K562 (cell line): ENCODE results near the gene KNTC1. TPM values are rescaled to one million over a fixed set of nuclear protein-coding genes. Genes with fewer than 3 reads are reported as not detected.

Experiments
- ETS2 ChIP-seq: IDR thresholded peaks from 2 replicates; pipeline ENCODE4 v1.6.1; 2016; ENCODE audit warnings: borderline replicate concordance, missing genetic modification characterization, mild to moderate bottlenecking, moderate library complexity, missing compliant biosample characterization; ENCODE audit not compliant: poor library complexity, severe bottlenecking
- KAT2B ChIP-seq: IDR thresholded peaks from one replicate; pipeline ENCODE4 v1.6.1; 2012; ENCODE audit warnings: low read depth, mild to moderate bottlenecking, control low read depth, inconsistent platforms, low read length, moderate library complexity
- PBX2 ChIP-seq, 2 experiments: IDR thresholded peaks in 1 of 2; conservative IDR thresholded peaks in 1 of 2; 2 replicates each; pipeline ENCODE4 v1.6.1; 2016; ENCODE audit warnings: low read depth in 2 of 2, mild to moderate bottlenecking in 1 of 2, missing compliant biosample characterization in 1 of 2, missing genetic modification characterization in 1 of 2, moderate library complexity in 1 of 2
- SMARCB1 ChIP-seq: IDR thresholded peaks from 2 replicates; pipeline ENCODE4 v1.6.1; 2011; ENCODE audit warnings: improper control_type of control experiment, low read depth; ENCODE audit not compliant: insufficient read length
- SUPT5H ChIP-seq: fragments of 450-650 bp; IDR thresholded peaks from 2 replicates; pipeline ENCODE4 v1.6.1; 2016
- TCF7L2 ChIP-seq: fragments of 150-350 bp; IDR thresholded peaks from 2 replicates; pipeline ENCODE4 v1.6.1; 2016; ENCODE audit warnings: low read depth, mild to moderate bottlenecking, low read length, moderate library complexity
- VEZF1 ChIP-seq: fragments of 200-800 bp; sonication (Bioruptor generic); IDR thresholded peaks from 2 replicates; pipeline ENCODE4 v1.6.1; 2017; ENCODE audit warnings: missing genetic modification characterization, missing compliant biosample characterization
- ZBTB43 ChIP-seq: sonication (generic); formaldehyde crosslinking; IDR thresholded peaks from 2 replicates; pipeline ENCODE4 v1.8.0; 2023; ENCODE audit warnings: mild to moderate bottlenecking, missing genetic modification reagents
- ZNF740 ChIP-seq, 3 experiments: fragments of 200-800 bp in 1 of 3; sonication (Bioruptor generic) in 1 of 3; sonication (generic) in 1 of 3; formaldehyde crosslinking in 1 of 3; IDR thresholded peaks; 2 replicates each; pipeline versions ENCODE4 v1.6.1 to v1.8.0; 2016 to 2022; ENCODE audit warnings: mild to moderate bottlenecking in 2 of 3, missing compliant biosample characterization in 2 of 3, missing genetic modification characterization in 2 of 3, missing genetic modification reagents in 1 of 3
- polyA plus RNA-seq, 8 experiments: library from polyadenylated mRNA; depleted of rRNA in 4 of 8; stranded (reverse) in 5 of 8; unstranded in 3 of 8; fragments of >200 nt; fragmentation: Nextera tagmentation in 2 of 8; fragmentation: Illumina TruSeq in 1 of 8; extraction: Ambion mirVana in 2 of 8; extraction: Trizol in 1 of 8; gene quantifications; 2 replicates each; pipeline versions ENCODE4 v1.2.1 to v1.2.3, GENCODE V29; 2011 to 2014; ENCODE audit warnings: inconsistent platforms in 1 of 8, missing spikeins in 1 of 8
- total RNA-seq, 7 experiments: library from RNA; depleted of rRNA in 6 of 7; stranded (reverse); fragments of >200 nt in 6 of 7; fragmentation: Illumina TruSeq in 2 of 7; extraction: Trizol in 2 of 7; gene quantifications; 2 replicates each; pipeline versions ENCODE4 v1.2.1 to v1.2.3, GENCODE V29; 2011 to 2021; ENCODE audit warnings: low replicate concordance in 1 of 7
- TF ChIP-seq, protein P1 (sequence below), 3 experiments: fragments of 200-800 bp in 1 of 3; fragments of 250-450 bp in 1 of 3; fragments of 450-650 bp in 1 of 3; sonication (Bioruptor Pico) in 1 of 3; sonication (Bioruptor generic) in 1 of 3; formaldehyde crosslinking in 1 of 3; IDR thresholded peaks; 2 replicates each; pipeline versions ENCODE4 v1.6.1 to v1.8.0; 2016 to 2022; ENCODE audit warnings: mild to moderate bottlenecking in 2 of 3, missing genetic modification characterization in 2 of 3, missing compliant biosample characterization in 1 of 3, moderate library complexity in 1 of 3

Gene KNTC1
- total and polyA plus RNA-seq, 9 of the 15 experiments (the other 6 are each of a cell fraction or from before 2014, with no cell fraction given): 38.9 to 135 (median 99.6) TPM

GRCh38 chr12:122503783-122504590, 23.1 kb upstream of the KNTC1 start (continued):
- no peak for TF ChIP-seq SMARCB1
- TF ChIP-seq ZNF740 (CRISPR knock-in tag; IDR thresholded peaks at IDR 0.05): 0 out of 2 replicates have a peak, but pooled peaks have one; percentile 25
- TF ChIP-seq ZNF740 (tag; IDR thresholded peaks at IDR 0.05): peak in 1 of 2 experiments; percentile 30; a peak in 1 of 4 replicates
- TF ChIP-seq ETS2 (tag): no peak
- TF ChIP-seq, protein P1, sequence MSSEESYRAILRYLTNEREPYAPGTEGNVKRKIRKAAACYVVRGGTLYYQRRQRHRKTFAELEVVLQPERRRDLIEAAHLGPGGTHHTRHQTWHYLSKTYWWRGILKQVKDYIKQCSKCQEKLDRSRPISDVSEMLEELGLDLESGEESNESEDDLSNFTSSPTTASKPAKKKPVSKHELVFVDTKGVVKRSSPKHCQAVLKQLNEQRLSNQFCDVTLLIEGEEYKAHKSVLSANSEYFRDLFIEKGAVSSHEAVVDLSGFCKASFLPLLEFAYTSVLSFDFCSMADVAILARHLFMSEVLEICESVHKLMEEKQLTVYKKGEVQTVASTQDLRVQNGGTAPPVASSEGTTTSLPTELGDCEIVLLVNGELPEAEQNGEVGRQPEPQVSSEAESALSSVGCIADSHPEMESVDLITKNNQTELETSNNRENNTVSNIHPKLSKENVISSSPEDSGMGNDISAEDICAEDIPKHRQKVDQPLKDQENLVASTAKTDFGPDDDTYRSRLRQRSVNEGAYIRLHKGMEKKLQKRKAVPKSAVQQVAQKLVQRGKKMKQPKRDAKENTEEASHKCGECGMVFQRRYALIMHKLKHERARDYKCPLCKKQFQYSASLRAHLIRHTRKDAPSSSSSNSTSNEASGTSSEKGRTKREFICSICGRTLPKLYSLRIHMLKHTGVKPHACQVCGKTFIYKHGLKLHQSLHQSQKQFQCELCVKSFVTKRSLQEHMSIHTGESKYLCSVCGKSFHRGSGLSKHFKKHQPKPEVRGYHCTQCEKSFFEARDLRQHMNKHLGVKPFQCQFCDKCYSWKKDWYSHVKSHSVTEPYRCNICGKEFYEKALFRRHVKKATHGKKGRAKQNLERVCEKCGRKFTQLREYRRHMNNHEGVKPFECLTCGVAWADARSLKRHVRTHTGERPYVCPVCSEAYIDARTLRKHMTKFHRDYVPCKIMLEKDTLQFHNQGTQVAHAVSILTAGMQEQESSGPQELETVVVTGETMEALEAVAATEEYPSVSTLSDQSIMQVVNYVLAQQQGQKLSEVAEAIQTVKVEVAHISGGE (CRISPR knock-in tag; IDR thresholded peaks at IDR 0.05): no peak
- no peak for TF ChIP-seq PBX2 (CRISPR knock-in tag; IDR thresholded peaks at IDR 0.05; ENCODE audit: low read depth)
- TF ChIP-seq PBX2 (tag; conservative IDR thresholded peaks at IDR 0.05; ENCODE audit: low read depth): no peak
- TF ChIP-seq SUPT5H: peak; percentile 71
- TF ChIP-seq TCF7L2: no peak
- TF ChIP-seq ZBTB43 (CRISPR knock-in tag): no peak
- TF ChIP-seq KAT2B: no peak
- no peak for TF ChIP-seq VEZF1 (CRISPR knock-in tag)
